ENCODE data around the gene TCERG1L. TPM values are rescaled to one million over a fixed set of nuclear protein-coding genes. Genes with fewer than 3 reads are reported as not detected.
A peak's percentile ranks its signal among the peaks of the same experiment; 100 is the strongest.
"Not testable (repeated sequence)": the region's sequence is repeated elsewhere in the genome, so short reads cannot be mapped to it uniquely, and the experiment has no call there.

The TCERG1L gene
- total RNA-seq, 1 donor from 2014 or later: not detected

DNA sequence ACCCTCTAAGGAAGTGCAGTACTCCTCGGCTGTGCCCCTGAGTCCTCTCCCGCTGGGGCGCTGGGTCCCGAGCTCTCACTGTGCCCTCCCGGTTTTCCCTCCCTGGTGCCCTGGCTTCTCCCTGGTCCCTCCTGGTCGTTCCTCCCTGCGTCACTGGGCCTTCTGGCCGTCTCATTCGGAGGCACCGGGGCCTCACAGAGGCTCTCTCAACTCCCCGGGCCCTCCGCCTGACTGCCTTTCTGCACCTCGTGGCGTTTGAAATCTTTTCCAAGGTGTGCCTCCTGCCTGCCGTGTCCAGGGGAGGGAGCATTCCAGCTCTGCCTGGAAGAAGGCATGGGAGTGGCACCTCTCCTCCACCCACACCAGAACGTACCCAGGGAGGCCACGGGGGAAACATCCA is 174.3 kb downstream of the TCERG1L start:
- peaks cover 3% of the 10 kb centered on the region for H3K4me1 ChIP-seq
- no peak overlapping the region for H3K27ac ChIP-seq
- ATAC-seq (no peak), DNase-seq (no peak)
- H3K27me3 ChIP-seq (ENCODE audit: low read depth): peaks cover 28% of the 10 kb centered on the region
- TF ChIP-seq CTCF (IDR thresholded peaks at IDR 0.05): no peak
- no peaks in the 10 kb centered on the region for H3K9me3 ChIP-seq
- H3K36me3 ChIP-seq: no peaks in the 10 kb centered on the region
- intact Hi-C loops (cut with DNase I): no loop called here
- no peak overlapping the region for H3K4me3 ChIP-seq

DNA sequence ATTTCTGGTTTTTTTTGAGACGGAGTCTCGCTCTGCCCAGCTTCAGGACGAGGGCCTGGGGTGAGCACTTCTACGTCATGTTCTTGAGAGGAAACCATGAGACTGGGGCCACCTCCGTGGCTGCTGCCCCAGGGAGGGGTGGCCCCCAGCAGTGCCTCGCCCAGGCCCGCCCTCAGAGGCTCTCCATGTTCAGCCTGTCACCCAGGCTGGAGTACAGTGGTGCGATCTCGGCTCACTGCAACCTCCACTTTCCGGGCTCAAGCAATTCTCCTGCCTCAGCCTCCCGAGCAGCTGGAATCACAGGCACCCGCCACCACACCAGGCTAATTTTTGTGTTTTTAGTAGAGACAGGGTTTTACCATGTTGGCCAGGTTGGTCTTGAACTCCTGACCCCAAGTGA is 175.2 kb downstream of the TCERG1L start:
- DNase-seq; ATAC-seq; H3K4me3 ChIP-seq; H3K36me3 ChIP-seq; H3K9me3 ChIP-seq; H3K27ac ChIP-seq; intact Hi-C loops (cut with DNase I): not testable (repeated sequence)
- Histone ChIP-seq H3K4me1 (peaks cover 10% of the 10 kb centered on the region), H3K27me3 (ENCODE audit: low read depth) (peaks cover 19% of the 10 kb centered on the region)

DNA sequence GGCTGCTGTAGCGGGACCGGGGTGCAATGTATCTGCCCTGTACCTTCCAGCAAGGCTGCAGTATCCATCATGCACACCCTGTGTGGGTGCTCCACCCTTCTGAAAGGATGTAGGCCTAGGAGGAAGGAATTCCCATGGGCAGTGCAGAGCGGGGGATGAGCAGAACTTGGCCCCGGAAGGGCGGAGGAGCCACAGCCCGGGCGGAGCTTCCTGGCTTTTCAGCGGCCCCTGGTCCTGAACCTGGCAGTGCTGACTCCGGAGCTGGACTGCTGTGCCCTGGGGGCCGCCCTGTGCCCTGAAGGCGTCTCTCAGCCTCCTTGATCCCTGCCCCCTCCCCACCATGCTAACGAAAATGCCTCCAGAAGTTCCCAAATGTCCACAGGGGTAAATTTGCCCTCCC is 175.8 kb downstream of the TCERG1L start:
- no peak for DNase-seq
- intact Hi-C loops (cut with DNase I): no loop called here
- no peak for ATAC-seq
- H3K4me1 ChIP-seq: peaks cover 10% of the 10 kb centered on the region
- H3K27me3 ChIP-seq (ENCODE audit: low read depth): peaks cover 13% of the 10 kb centered on the region
- no peaks in the 10 kb centered on the region for H3K36me3 ChIP-seq
- no peak for TF ChIP-seq CTCF (IDR thresholded peaks at IDR 0.05)
- H3K4me3 ChIP-seq: no peak overlapping the region
- H3K9me3 ChIP-seq: no peaks in the 10 kb centered on the region
- H3K27ac ChIP-seq: no peak overlapping the region

DNA sequence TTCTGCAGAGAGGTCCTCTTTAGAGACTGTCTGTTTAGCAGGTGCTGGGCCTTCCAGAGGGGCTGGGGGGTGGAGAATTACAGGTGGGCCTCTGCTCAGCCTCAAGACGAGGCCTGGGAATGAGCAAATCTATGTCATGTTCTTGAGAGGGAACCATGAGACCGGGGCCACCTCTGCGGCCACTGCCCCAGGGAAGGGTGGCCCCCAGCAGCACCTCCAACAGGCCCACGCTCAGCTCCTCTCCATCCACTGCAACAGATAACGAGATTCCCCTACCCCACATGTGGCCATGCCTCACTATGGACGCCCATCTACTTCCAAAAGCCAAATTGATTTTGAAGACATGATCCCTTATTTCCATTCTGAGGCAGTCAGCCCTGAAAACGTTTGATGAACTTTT is 176.9 kb downstream of the TCERG1L start:
- Histone ChIP-seq H3K36me3 (no peaks in the 10 kb centered on the region), H3K9me3 (no peaks in the 10 kb centered on the region), H3K4me1 (peaks cover 10% of the 10 kb centered on the region), H3K27me3 (ENCODE audit: low read depth) (peaks cover 6% of the 10 kb centered on the region), H3K27ac (no peak overlapping the region), H3K4me3 (no peak overlapping the region)
- no peak for ATAC-seq
- intact Hi-C loops (cut with DNase I): no loop called here
- no peak for DNase-seq
- TF ChIP-seq CTCF (IDR thresholded peaks at IDR 0.05): no peak

- intact Hi-C loops (cut with DNase I): no loop called here
- Histone ChIP-seq H3K36me3 (no peaks in the 10 kb centered on the region), H3K4me3 (no peak overlapping the region), H3K4me1 (peaks cover 10% of the 10 kb centered on the region), H3K9me3 (no peaks in the 10 kb centered on the region), H3K27ac (no peak overlapping the region), H3K27me3 (ENCODE audit: low read depth) (peaks cover 6% of the 10 kb centered on the region)
- ATAC-seq (no peak), DNase-seq (no peak)
- TF ChIP-seq CTCF (IDR thresholded peaks at IDR 0.05): no peak
Observed at GRCh38 chr10:131134001-131134576, 177.4 kb downstream of the TCERG1L start.

- H3K27me3 ChIP-seq (ENCODE audit: low read depth): peaks cover 6% of the 10 kb centered on the region
- H3K4me1 ChIP-seq: peaks cover 10% of the 10 kb centered on the region
- ATAC-seq (no peak), DNase-seq (peak; percentile 13)
- no peaks in the 10 kb centered on the region for H3K9me3 ChIP-seq
- no peak overlapping the region for H3K4me3 ChIP-seq
- H3K27ac ChIP-seq: no peak overlapping the region
- intact Hi-C loops (cut with DNase I): no loop called here
- no peaks in the 10 kb centered on the region for H3K36me3 ChIP-seq
- no peak for TF ChIP-seq CTCF (IDR thresholded peaks at IDR 0.05)
Observed at GRCh38 chr10:131132681-131133080, 178.8 kb downstream of the TCERG1L start.
